Stimulated activated CD4-positive, alpha-beta T cell treated with anti-CD3 and anti-CD28 coated beads, Interleukin-4, amount 100 ng/mL, for 24 hours (primary cell): ENCODE measurements around the gene SETD1B.
"Not testable (repeated sequence)": the region's sequence is repeated elsewhere in the genome, so short reads cannot be mapped to it uniquely, and the experiment has no call there.

Experiments used
- DNase-seq: peaks from one replicate; pipeline ENCODE4 v3.0.0-alpha.2; 2020

The SETD1B gene

GRCh38 chr12:121803861-121804416 is at the start of gene SETD1B:
SETD1B (plus strand) TSS chr12:121804009; CDS start chr12:121804738, 729 bp downstream.
- DNase-seq = peak; percentile 62

GRCh38 chr12:121754836-121755235 is 49.0 kb upstream of the SETD1B start:
- DNase-seq = no peak

- DNase-seq = no peak
Measured at GRCh38 chr12:121755591-121755990, 48.2 kb upstream of the SETD1B start.

GRCh38 chr12:121758536-121758935 is 45.3 kb upstream of the SETD1B start:
- not testable (repeated sequence) for DNase-seq

- DNase-seq = no peak
Measured at GRCh38 chr12:121762269-121762668, 41.5 kb upstream of the SETD1B start.

GRCh38 chr12:121764808-121765207 is 39.0 kb upstream of the SETD1B start:
- no peak for DNase-seq

GRCh38 chr12:121765573-121765972 is 38.2 kb upstream of the SETD1B start:
- DNase-seq = no peak

- no peak for DNase-seq
Measured at GRCh38 chr12:121766290-121767039, 37.3 kb upstream of the SETD1B start.

- DNase-seq = no peak
Measured at GRCh38 chr12:121767525-121768016, 36.2 kb upstream of the SETD1B start.

GRCh38 chr12:121769297-121769830 is 34.4 kb upstream of the SETD1B start:
- DNase-seq = no peak

GRCh38 chr12:121769831-121770301 is 33.9 kb upstream of the SETD1B start:
- no peak for DNase-seq

- DNase-seq = no peak
Measured at GRCh38 chr12:121770388-121770787, 33.4 kb upstream of the SETD1B start.

GRCh38 chr12:121770813-121771625 is 32.8 kb upstream of the SETD1B start:
- DNase-seq = no peak

- DNase-seq = peak; percentile 78
Measured at GRCh38 chr12:121773011-121773777, 30.6 kb upstream of the SETD1B start.

GRCh38 chr12:121774968-121775474 is 28.8 kb upstream of the SETD1B start:
- DNase-seq = no peak

GRCh38 chr12:121775501-121775900 is 28.3 kb upstream of the SETD1B start:
- no peak for DNase-seq

GRCh38 chr12:121776190-121777098 is 27.4 kb upstream of the SETD1B start:
- DNase-seq = peak; percentile 92

- DNase-seq = no peak
Measured at GRCh38 chr12:121778567-121779421, 25.0 kb upstream of the SETD1B start.

- DNase-seq = no peak
Measured at GRCh38 chr12:121779422-121779895, 24.4 kb upstream of the SETD1B start.

- DNase-seq = no peak
Measured at GRCh38 chr12:121780429-121780828, 23.4 kb upstream of the SETD1B start.
